GM18517 (cell line): ENCODE results near the gene TMEFF2.

Experiments used
- ATAC-seq: cut with Tn5 transposase; IDR thresholded peaks from one replicate; pipeline ENCODE4 v1.9.1; 2021; ENCODE audit warnings: mild to moderate bottlenecking, moderate library complexity; ENCODE audit not compliant: unreplicated experiment

TMEFF2 gene

GRCh38 chr2:192194866-192195547 lies at the start of gene TMEFF2:
TMEFF2 (minus strand) TSS chr2:192194933; CDS start chr2:192194524, 409 bp downstream.
- ATAC-seq: no peak

- ATAC-seq: no peak
These were observed 48.8 kb upstream of the TMEFF2 start for GRCh38 chr2:192243488-192243887.

- ATAC-seq: no peak
These were observed 41.4 kb upstream of the TMEFF2 start for GRCh38 chr2:192236136-192236535.

GRCh38 chr2:192230889-192231453 lies 36.2 kb upstream of the TMEFF2 start:
- ATAC-seq: no peak

GRCh38 chr2:192228685-192229084 lies 34.0 kb upstream of the TMEFF2 start:
- ATAC-seq: no peak

GRCh38 chr2:192218970-192219369 lies 24.2 kb upstream of the TMEFF2 start:
- ATAC-seq: no peak

GRCh38 chr2:192218377-192218776 lies 23.6 kb upstream of the TMEFF2 start:
- ATAC-seq: no peak

GRCh38 chr2:192216336-192216735 lies 21.6 kb upstream of the TMEFF2 start:
- ATAC-seq: no peak

GRCh38 chr2:192215096-192215877 lies 20.6 kb upstream of the TMEFF2 start:
- ATAC-seq: no peak

- no peak for ATAC-seq
These were observed 14.1 kb upstream of the TMEFF2 start for GRCh38 chr2:192208848-192209247.

- ATAC-seq: no peak
These were observed 11.7 kb upstream of the TMEFF2 start for GRCh38 chr2:192206399-192206798.

- ATAC-seq: no peak
These were observed 9.1 kb upstream of the TMEFF2 start for GRCh38 chr2:192203876-192204275.

- no peak for ATAC-seq
These were observed 7.6 kb upstream of the TMEFF2 start for GRCh38 chr2:192202373-192202772.

GRCh38 chr2:192201116-192201515 lies 6.4 kb upstream of the TMEFF2 start:
- no peak for ATAC-seq

GRCh38 chr2:192197357-192197756 lies 2.6 kb upstream of the TMEFF2 start:
- ATAC-seq: no peak

GRCh38 chr2:192196421-192197194 lies 1.9 kb upstream of the TMEFF2 start:
- ATAC-seq: no peak

- ATAC-seq: no peak
These were observed 1.1 kb upstream of the TMEFF2 start for GRCh38 chr2:192195548-192196418.

GRCh38 chr2:192194265-192194865 lies 368 bp downstream of the TMEFF2 start:
- no peak for ATAC-seq

- no peak for ATAC-seq
These were observed 4.3 kb downstream of the TMEFF2 start for GRCh38 chr2:192190474-192190873.

- no peak for ATAC-seq
These were observed 7.9 kb downstream of the TMEFF2 start for GRCh38 chr2:192186806-192187205.
